OCI-LY1 (cell line): ENCODE results near the gene TACR1.

Experiments used
- EZH2 ChIP-seq: fragments of 200-600 bp; sonication (generic), shearing (Covaris generic); IDR thresholded peaks from 2 replicates; pipeline ENCODE4 v1.8.0; 2017; ENCODE audit warnings: borderline replicate concordance, mixed run types, mild to moderate bottlenecking, antibody characterized with exemption, low read length, moderate library complexity, mixed read lengths
- TF ChIP-seq, protein P1 (sequence below): fragments of 200-600 bp; sonication (generic), shearing (Covaris generic); IDR thresholded peaks from 2 replicates; pipeline ENCODE4 v1.5.1; 2017; ENCODE audit warnings: mild to moderate bottlenecking, antibody characterized with exemption, low read length, moderate library complexity, mixed read lengths

DNA sequence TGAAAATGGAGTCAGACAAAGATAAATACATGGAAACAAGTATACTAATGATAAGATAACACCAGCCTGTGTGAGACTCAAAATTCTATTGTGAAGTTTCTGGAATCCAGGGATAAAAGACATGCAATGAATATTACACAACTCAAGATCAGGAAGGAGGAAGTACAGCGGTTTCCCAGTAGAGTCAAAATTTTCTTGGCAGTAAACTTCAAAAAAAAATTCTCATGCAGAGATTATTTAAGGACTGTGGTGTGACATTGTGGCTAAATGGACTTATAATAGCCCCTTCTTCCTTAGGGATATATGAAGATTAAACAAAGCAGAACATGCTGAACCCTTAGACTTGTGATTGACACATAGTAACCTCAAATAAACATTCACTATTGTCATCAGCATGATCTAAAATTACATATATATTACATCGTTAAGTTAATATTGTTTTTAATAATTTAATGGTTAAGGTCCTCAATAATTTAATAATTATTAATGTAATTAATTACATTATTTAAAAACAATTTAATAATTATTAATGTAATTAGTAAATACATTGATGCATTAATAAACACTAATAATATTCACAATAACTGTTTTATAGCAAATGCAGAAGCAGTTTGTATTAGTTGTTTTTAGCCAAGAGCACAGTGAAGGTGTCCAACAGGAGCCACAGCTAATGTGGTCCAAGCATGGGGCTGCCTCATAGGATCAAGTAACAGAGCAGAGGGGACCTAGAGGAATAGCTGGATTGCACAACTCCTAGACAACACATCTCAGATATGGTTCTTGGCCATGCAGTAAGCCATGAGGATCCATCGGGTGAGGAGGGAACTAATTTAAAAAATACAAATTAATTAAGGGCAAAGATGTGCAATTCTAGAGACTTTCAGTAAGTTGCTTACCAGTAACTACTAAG, 163.6 kb downstream of the TACR1 start:
- TF ChIP-seq, protein P1, sequence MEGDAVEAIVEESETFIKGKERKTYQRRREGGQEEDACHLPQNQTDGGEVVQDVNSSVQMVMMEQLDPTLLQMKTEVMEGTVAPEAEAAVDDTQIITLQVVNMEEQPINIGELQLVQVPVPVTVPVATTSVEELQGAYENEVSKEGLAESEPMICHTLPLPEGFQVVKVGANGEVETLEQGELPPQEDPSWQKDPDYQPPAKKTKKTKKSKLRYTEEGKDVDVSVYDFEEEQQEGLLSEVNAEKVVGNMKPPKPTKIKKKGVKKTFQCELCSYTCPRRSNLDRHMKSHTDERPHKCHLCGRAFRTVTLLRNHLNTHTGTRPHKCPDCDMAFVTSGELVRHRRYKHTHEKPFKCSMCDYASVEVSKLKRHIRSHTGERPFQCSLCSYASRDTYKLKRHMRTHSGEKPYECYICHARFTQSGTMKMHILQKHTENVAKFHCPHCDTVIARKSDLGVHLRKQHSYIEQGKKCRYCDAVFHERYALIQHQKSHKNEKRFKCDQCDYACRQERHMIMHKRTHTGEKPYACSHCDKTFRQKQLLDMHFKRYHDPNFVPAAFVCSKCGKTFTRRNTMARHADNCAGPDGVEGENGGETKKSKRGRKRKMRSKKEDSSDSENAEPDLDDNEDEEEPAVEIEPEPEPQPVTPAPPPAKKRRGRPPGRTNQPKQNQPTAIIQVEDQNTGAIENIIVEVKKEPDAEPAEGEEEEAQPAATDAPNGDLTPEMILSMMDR, result no peak
- TF ChIP-seq EZH2, result no peak
